Measurements from ENCODE around the gene ARMH4. TPM values are rescaled to one million over a fixed set of nuclear protein-coding genes. Genes with fewer than 3 reads are reported as not detected.

ARMH4 gene
- total and polyA plus RNA-seq, 7 donors, result 0.60 to 6.6 (median 1.7) TPM; not detected in 1

DNA sequence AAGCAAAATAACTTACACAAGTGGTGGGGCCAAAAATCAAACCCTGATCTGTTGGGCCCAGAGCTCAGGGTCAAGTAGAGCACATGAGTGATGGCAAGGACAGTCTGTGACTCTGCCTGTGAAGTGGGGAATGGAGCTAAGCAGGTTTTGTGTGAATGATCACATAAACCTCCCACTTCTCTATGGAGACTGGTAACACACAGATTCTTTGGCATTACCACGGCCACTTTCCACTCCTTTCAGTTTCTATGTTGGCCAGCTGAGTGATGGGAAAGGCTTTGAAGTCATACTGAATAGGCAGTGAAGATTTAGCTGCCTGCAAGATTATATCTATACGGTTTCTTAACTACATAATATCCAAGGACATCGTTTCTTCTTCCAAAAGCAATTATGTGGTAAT, 97.9 kb downstream of the ARMH4 start:
- Histone ChIP-seq H3K4me3 (no peak overlapping the region), H3K27ac (no peak overlapping the region), H3K4me1 (no peaks in the 10 kb centered on the region), H3K36me3 (no peaks in the 10 kb centered on the region), H3K9me3 (no peaks in the 10 kb centered on the region), H3K27me3 (no peaks in the 10 kb centered on the region)
- WGBS, 2 donors, result 52 to 67% methylated on average over 3 of the region's 3 CpGs
- intact Hi-C loops (cut with DNase I), result no loop called here
- no peak for DNase-seq
- TF ChIP-seq POLR2A (IDR thresholded peaks at IDR 0.05) (no peak), EP300 (IDR thresholded peaks at IDR 0.05) (no peak), POLR2AphosphoS5 (IDR thresholded peaks at IDR 0.05) (no peak)
- TF ChIP-seq, protein P1, sequence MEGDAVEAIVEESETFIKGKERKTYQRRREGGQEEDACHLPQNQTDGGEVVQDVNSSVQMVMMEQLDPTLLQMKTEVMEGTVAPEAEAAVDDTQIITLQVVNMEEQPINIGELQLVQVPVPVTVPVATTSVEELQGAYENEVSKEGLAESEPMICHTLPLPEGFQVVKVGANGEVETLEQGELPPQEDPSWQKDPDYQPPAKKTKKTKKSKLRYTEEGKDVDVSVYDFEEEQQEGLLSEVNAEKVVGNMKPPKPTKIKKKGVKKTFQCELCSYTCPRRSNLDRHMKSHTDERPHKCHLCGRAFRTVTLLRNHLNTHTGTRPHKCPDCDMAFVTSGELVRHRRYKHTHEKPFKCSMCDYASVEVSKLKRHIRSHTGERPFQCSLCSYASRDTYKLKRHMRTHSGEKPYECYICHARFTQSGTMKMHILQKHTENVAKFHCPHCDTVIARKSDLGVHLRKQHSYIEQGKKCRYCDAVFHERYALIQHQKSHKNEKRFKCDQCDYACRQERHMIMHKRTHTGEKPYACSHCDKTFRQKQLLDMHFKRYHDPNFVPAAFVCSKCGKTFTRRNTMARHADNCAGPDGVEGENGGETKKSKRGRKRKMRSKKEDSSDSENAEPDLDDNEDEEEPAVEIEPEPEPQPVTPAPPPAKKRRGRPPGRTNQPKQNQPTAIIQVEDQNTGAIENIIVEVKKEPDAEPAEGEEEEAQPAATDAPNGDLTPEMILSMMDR (IDR thresholded peaks at IDR 0.05), result no peak

DNA sequence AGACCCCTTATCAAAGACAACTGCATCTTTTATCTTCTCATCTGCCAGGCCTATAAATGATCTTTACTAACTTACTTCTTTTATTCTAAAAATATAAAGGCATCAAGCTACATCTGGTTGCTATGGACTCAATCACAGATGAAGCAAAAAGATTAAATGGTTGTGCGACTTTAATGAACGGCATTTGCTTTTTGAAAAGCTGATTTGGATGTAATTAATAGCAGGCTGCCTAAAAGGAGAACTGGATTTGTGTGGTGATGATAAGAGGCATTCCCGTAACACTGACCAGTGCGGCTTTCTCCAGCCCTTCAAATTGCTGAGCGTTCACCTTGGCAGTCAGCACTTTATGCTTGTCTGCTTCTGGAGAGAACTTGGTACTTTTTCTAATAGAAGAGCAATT, 103.8 kb downstream of the ARMH4 start:
- no peak for DNase-seq
- TF ChIP-seq POLR2AphosphoS5 (IDR thresholded peaks at IDR 0.05), result no peak
- TF ChIP-seq EP300 (IDR thresholded peaks at IDR 0.05), result no peak
- TF ChIP-seq POLR2A (IDR thresholded peaks at IDR 0.05), result no peak
- TF ChIP-seq, protein P1 (IDR thresholded peaks at IDR 0.05), result no peak
- no peaks in the 10 kb centered on the region for H3K36me3 ChIP-seq
- WGBS, 2 donors, result 73 to 92% methylated on average over 5 of the region's 5 CpGs
- no peaks in the 10 kb centered on the region for H3K4me1 ChIP-seq
- H3K27me3 ChIP-seq, result no peaks in the 10 kb centered on the region
- no peak overlapping the region for H3K4me3 ChIP-seq
- no peaks in the 10 kb centered on the region for H3K9me3 ChIP-seq
- no peak overlapping the region for H3K27ac ChIP-seq
- intact Hi-C loops (cut with DNase I), result no loop called here

DNA sequence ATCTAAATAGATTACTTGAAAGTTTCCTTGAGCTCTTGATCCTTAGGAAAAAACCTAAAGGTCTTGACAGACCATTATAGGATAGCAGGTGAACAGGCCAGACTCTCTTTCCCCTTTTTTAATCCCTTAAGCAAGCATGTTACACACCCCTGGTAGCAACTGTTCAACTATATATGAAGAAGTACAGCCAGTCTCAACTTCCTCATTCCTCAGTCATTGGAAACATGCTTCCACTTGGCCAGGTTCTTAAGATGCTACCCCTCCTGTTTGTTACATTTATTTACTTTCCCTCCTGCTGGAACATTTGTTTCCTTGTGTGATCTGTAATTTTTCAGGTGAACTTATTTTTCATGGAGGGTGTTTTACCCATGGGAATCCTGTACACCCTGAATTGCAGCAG, 124.1 kb downstream of the ARMH4 start:
- Histone ChIP-seq H3K27ac (no peak overlapping the region), H3K27me3 (no peaks in the 10 kb centered on the region), H3K9me3 (no peaks in the 10 kb centered on the region), H3K36me3 (no peaks in the 10 kb centered on the region), H3K4me1 (no peaks in the 10 kb centered on the region), H3K4me3 (no peak overlapping the region)
- intact Hi-C loops (cut with DNase I), result no loop called here
- TF ChIP-seq POLR2AphosphoS5 (IDR thresholded peaks at IDR 0.05), result no peak
- no peak for TF ChIP-seq EP300 (IDR thresholded peaks at IDR 0.05)
- TF ChIP-seq, protein P1 (IDR thresholded peaks at IDR 0.05), result no peak
- TF ChIP-seq POLR2A (IDR thresholded peaks at IDR 0.05), result no peak
- no peak for DNase-seq

DNA sequence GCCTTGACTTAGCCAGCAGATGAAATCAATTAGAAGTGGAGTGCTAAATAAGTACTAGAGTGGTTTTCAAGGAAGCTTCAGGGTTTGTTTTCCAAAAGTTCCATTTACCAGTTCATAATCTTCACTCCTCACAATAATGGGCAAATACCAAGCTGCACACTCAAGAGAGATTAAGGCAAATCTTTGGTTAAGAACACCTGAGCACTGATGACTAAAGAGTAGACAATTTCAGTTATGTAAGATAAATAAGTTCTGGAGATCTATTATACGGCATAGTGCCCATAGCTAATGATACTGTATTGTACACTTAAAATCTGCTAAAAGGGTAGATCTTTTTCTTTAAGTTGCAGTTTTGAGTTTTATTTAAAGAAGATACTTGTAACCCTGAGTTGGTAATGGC, 125.0 kb downstream of the ARMH4 start:
- no peaks in the 10 kb centered on the region for H3K36me3 ChIP-seq
- no peak for DNase-seq
- no peaks in the 10 kb centered on the region for H3K4me1 ChIP-seq
- no peaks in the 10 kb centered on the region for H3K9me3 ChIP-seq
- H3K27me3 ChIP-seq, result no peaks in the 10 kb centered on the region
- intact Hi-C loops (cut with DNase I), result no loop called here
- TF ChIP-seq, protein P1 (IDR thresholded peaks at IDR 0.05), result no peak
- no peak for TF ChIP-seq POLR2AphosphoS5 (IDR thresholded peaks at IDR 0.05)
- no peak for TF ChIP-seq EP300 (IDR thresholded peaks at IDR 0.05)
- no peak overlapping the region for H3K4me3 ChIP-seq
- 92 to 93% methylated on average over 1 of the region's 1 CpG for WGBS, 2 donors
- no peak overlapping the region for H3K27ac ChIP-seq

DNA sequence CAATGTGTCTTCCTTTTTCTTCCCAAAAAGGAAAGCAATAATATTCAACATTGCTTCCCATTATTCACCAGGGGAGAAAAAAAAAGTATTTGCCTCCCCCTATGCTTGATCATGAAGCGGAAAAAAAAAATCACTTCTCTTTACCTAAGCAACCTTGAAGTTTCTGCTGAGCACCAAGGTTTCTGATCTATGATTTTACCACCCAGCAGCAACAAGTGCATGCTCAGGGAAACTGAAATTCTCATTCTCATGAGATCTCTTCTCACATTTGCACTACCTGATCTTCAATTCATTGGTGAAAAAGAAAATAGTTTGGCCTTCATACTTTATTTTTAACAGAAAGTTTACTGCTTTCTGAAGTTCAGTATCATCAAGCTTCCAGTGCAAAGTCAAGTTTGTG, 125.8 kb downstream of the ARMH4 start:
- Histone ChIP-seq H3K4me3 (no peak overlapping the region), H3K27ac (no peak overlapping the region), H3K27me3 (no peaks in the 10 kb centered on the region), H3K4me1 (no peaks in the 10 kb centered on the region), H3K9me3 (no peaks in the 10 kb centered on the region), H3K36me3 (no peaks in the 10 kb centered on the region)
- no peak for TF ChIP-seq POLR2AphosphoS5 (IDR thresholded peaks at IDR 0.05)
- TF ChIP-seq POLR2A (IDR thresholded peaks at IDR 0.05), result no peak
- no peak for TF ChIP-seq EP300 (IDR thresholded peaks at IDR 0.05)
- TF ChIP-seq, protein P1 (IDR thresholded peaks at IDR 0.05), result no peak
- 93 to 97% methylated on average over 1 of the region's 1 CpG for WGBS, 2 donors
- DNase-seq, result no peak
- intact Hi-C loops (cut with DNase I), result no loop called here

All from sigmoid colon (tissue), 7 donors.